Anterior cingulate cortex (tissue), 58 donors: Measurements from ENCODE around the gene AJM1.

Experiments used
- DNase-seq, 58 donors: peaks; one replicate each; lab custom pipeline; 2025; lab: John Stamatoyannopoulos, UW

The AJM1 gene

GRCh38 chr9:136807281-136808074 is 34.8 kb upstream of the AJM1 start, which contains the start of gene RABL6:
Gene RABL6, plus strand, starts transcription at chr9:136807948. Its CDS starts 249 bp downstream, at chr9:136808197.
- peak in 53 of 58 donors; percentile 23 to 85 (median 67) for DNase-seq

GRCh38 chr9:136808075-136808805 is 34.0 kb upstream of the AJM1 start:
- peak in 21 of 58 donors; percentile 21 to 73 (median 61) for DNase-seq

GRCh38 chr9:136808806-136809158 is 33.5 kb upstream of the AJM1 start:
- DNase-seq: no peak

- DNase-seq: no peak
Observed at GRCh38 chr9:136814725-136815421, 27.4 kb upstream of the AJM1 start.

- DNase-seq: no peak
Observed at GRCh38 chr9:136815422-136815782, 26.9 kb upstream of the AJM1 start.

- peak in 1 of 58 donors; percentile 24 for DNase-seq
Observed at GRCh38 chr9:136820971-136821825, 21.1 kb upstream of the AJM1 start.

GRCh38 chr9:136821826-136822544 is 20.3 kb upstream of the AJM1 start:
- DNase-seq: no peak

- DNase-seq: peak in 4 of 58 donors; percentile 15 to 40 (median 20)
Observed at GRCh38 chr9:136823136-136824046, 18.9 kb upstream of the AJM1 start.

- DNase-seq: peak in 3 of 58 donors; percentile 17 to 57 (median 22)
Observed at GRCh38 chr9:136824496-136825225, 17.6 kb upstream of the AJM1 start.

GRCh38 chr9:136825295-136826187 is 16.7 kb upstream of the AJM1 start:
- no peak for DNase-seq

- DNase-seq: no peak
Observed at GRCh38 chr9:136826188-136826541, 16.1 kb upstream of the AJM1 start.

- no peak for DNase-seq
Observed at GRCh38 chr9:136826703-136827582, 15.3 kb upstream of the AJM1 start.

- DNase-seq: no peak
Observed at GRCh38 chr9:136827794-136828473, 14.3 kb upstream of the AJM1 start.

GRCh38 chr9:136828474-136829140 is 13.7 kb upstream of the AJM1 start:
- DNase-seq: no peak

GRCh38 chr9:136829412-136829811 is 12.9 kb upstream of the AJM1 start:
- no peak for DNase-seq
